Spleen (tissue), 11 donors: ENCODE results near the gene SMPDL3B. TPM values are rescaled to one million over a fixed set of nuclear protein-coding genes. Genes with fewer than 3 reads are reported as not detected.

Source experiments
- DNase-seq: peaks from one replicate; pipeline ENCODE4 v3.0.0-alpha.2; 2020
- H3K27ac ChIP-seq, 8 donors: fragments of 200-600 bp; sonication (generic) in 7 of 8; 1 replicate in 4 of 8; 2 replicates in 4 of 8; pipeline versions ENCODE4 v1.5.0 to v1.8.0; 2016 to 2021; ENCODE audit warnings: inconsistent platforms in 4 of 8, mild to moderate bottlenecking in 4 of 8, moderate library complexity in 1 of 8
- H3K27me3 ChIP-seq, 7 donors: fragments of 200-600 bp; sonication (generic) in 6 of 7; replicated peaks in 1 of 7; 1 replicate in 4 of 7; 2 replicates in 3 of 7; pipeline versions ENCODE4 v1.5.0 to v1.8.0; 2016 to 2021; ENCODE audit warnings: inconsistent platforms in 3 of 7, mild to moderate bottlenecking in 1 of 7
- H3K36me3 ChIP-seq, 6 donors: fragments of 200-600 bp; sonication (generic) in 5 of 6; 1 replicate in 4 of 6; 2 replicates in 2 of 6; pipeline versions ENCODE4 v1.5.0 to v1.8.0; 2016 to 2021; ENCODE audit warnings: inconsistent platforms in 2 of 6
- H3K4me1 ChIP-seq, 6 donors: fragments of 200-600 bp; sonication (generic) in 5 of 6; 1 replicate in 3 of 6; 2 replicates in 3 of 6; pipeline versions ENCODE4 v1.5.0 to v1.8.0; 2016 to 2021; ENCODE audit warnings: inconsistent platforms in 3 of 6
- H3K4me3 ChIP-seq, 8 donors: fragments of 200-600 bp; sonication (generic) in 7 of 8; 1 replicate in 4 of 8; 2 replicates in 4 of 8; pipeline versions ENCODE4 v1.5.0 to v1.8.0; 2016 to 2021; ENCODE audit warnings: inconsistent platforms in 4 of 8, mild to moderate bottlenecking in 4 of 8, moderate library complexity in 2 of 8
- H3K9me3 ChIP-seq, 8 donors: fragments of 200-600 bp; sonication (generic) in 7 of 8; 1 replicate in 4 of 8; 2 replicates in 4 of 8; pipeline versions ENCODE4 v1.5.0 to v1.8.0; 2016 to 2021; ENCODE audit warnings: inconsistent platforms in 4 of 8
- POLR2A ChIP-seq, 3 donors: fragments of 450-650 bp; IDR thresholded peaks; one replicate each; pipeline ENCODE4 v1.5.1; 2017; ENCODE audit warnings: antibody characterized with exemption in 3 of 3, mild to moderate bottlenecking in 1 of 3
- POLR2AphosphoS5 ChIP-seq, 3 donors: sonication (generic); formaldehyde crosslinking; IDR thresholded peaks; one replicate each; pipeline ENCODE4 v1.5.1; 2017; ENCODE audit warnings: antibody characterized with exemption in 3 of 3
- WGBS, 5 donors: extraction: QIAGEN DNeasy Blood & Tissue Kit in 3 of 5; methylation state at CpG; one replicate each; pipeline versions ENCODE4 v1.1.5 to v1.1.7; 2013 to 2018; 5-methylcytosine and 5-hydroxymethylcytosine counted together
- intact Hi-C: fragments of 100-400 bp; cut with DNase I; formaldehyde crosslinking; loops from one replicate; pipeline ENCODE4 v1.15.0; 2023; ENCODE audit warnings: low total_unique reads
- polyA plus RNA-seq, 3 donors: library from polyadenylated mRNA; stranded (reverse); fragments of 200-250 nt; gene quantifications; one replicate each; pipeline ENCODE4 v1.2.1, GENCODE V29; 2013
- total RNA-seq, 7 donors: library from RNA; depleted of rRNA in 3 of 7; stranded (reverse); fragments of >200 nt in 3 of 7; fragmentation: NEBNext Ultra II Directional in 4 of 7; extraction: Animal tissue kit (Norgen Biotek cat#: 25700) in 4 of 7; gene quantifications; one replicate each; pipeline versions ENCODE4 v1.1.0 to v1.2.1, GENCODE V29; 2016 to 2021
- TF ChIP-seq, protein P1 (sequence below), 11 experiments: fragments of 200-600 bp in 7 of 11; fragments of 450-650 bp in 4 of 11; sonication (generic) in 4 of 11; IDR thresholded peaks in 8 of 11; conservative IDR thresholded peaks in 3 of 11; 1 replicate in 7 of 11; 2 replicates in 4 of 11; pipeline versions ENCODE4 v1.4.0 to v1.8.0; 2016 to 2021; ENCODE audit warnings: antibody characterized with exemption in 11 of 11, inconsistent platforms in 4 of 11, mild to moderate bottlenecking in 1 of 11
- donor health status: healthy with polysubstance abuse.
- donor health status: DM: no; HTN: no; CAD: no; lungs with moderate emphysema.
- donor health status: DM: no; HTN: no; CAD: no.
- donor health status: Bipolar disorder and iron deficiency.
- donor health status: healthy.
- donor health status: DM: no; HTN: no; CAD: no.
- donor health status: DM: yes; HTN: yes; CAD: no.

SMPDL3B gene
- total and polyA plus RNA-seq, 10 donors = 0.13 to 2.5 (median 1.3) TPM; not detected in 1

- H3K27ac ChIP-seq = no peak overlapping the region
- no peak overlapping the region for H3K4me3 ChIP-seq
- DNase-seq = no peak
- WGBS, 5 donors = 55 to 81% (median 70%) methylated on average over 3 to 4 of the region's 4 CpGs
- TF ChIP-seq POLR2A (IDR thresholded peaks at IDR 0.05) (no peak), POLR2AphosphoS5 (IDR thresholded peaks at IDR 0.05) (no peak)
- TF ChIP-seq, protein P1, sequence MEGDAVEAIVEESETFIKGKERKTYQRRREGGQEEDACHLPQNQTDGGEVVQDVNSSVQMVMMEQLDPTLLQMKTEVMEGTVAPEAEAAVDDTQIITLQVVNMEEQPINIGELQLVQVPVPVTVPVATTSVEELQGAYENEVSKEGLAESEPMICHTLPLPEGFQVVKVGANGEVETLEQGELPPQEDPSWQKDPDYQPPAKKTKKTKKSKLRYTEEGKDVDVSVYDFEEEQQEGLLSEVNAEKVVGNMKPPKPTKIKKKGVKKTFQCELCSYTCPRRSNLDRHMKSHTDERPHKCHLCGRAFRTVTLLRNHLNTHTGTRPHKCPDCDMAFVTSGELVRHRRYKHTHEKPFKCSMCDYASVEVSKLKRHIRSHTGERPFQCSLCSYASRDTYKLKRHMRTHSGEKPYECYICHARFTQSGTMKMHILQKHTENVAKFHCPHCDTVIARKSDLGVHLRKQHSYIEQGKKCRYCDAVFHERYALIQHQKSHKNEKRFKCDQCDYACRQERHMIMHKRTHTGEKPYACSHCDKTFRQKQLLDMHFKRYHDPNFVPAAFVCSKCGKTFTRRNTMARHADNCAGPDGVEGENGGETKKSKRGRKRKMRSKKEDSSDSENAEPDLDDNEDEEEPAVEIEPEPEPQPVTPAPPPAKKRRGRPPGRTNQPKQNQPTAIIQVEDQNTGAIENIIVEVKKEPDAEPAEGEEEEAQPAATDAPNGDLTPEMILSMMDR (IDR thresholded peaks at IDR 0.05 in 8 of 11, conservative IDR thresholded peaks at IDR 0.05 in 3 of 11) = no peak
- no peaks in the 10 kb centered on the region for H3K9me3 ChIP-seq
- H3K36me3 ChIP-seq = no peaks in the 10 kb centered on the region
- intact Hi-C loops = no loop called here
- peaks cover 0 to 35% (median 0%) of the 10 kb centered on the region in 7 donors for H3K27me3 ChIP-seq
- peaks cover 0 to 27% (median 9%) of the 10 kb centered on the region in 6 donors for H3K4me1 ChIP-seq
Observed at GRCh38 chr1:27931759-27932158, 3.0 kb upstream of the SMPDL3B start.

DNA sequence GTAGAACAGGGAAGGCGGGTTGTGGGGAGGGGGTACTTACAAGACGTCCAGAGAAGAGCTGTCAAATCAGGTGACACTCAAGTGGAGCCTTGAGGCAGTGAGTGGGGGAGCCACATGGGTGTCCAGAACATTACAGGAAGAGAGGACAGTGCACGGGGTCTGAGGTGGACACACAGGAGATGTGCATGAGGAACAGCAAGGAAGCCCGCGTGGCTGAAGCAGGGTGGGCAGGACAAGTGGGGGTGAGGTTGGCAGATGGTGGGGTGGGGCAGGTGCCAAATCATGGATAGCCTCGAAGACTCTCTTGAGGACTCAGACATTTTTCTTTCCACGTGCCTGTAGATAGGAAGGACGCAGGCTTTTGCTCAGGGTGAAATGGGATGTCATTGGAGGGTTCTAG, 921 bp downstream of the SMPDL3B start:
- H3K27ac ChIP-seq = no peak overlapping the region
- H3K4me1 ChIP-seq = peaks cover 0 to 42% (median 14%) of the 10 kb centered on the region in 6 donors
- TF ChIP-seq POLR2AphosphoS5 (IDR thresholded peaks at IDR 0.05) (no peak), POLR2A (IDR thresholded peaks at IDR 0.05) (no peak)
- TF ChIP-seq, protein P1 (IDR thresholded peaks at IDR 0.05 in 8 of 11, conservative IDR thresholded peaks at IDR 0.05 in 3 of 11) = no peak
- intact Hi-C loops = no loop called here
- peaks cover 0 to 35% (median 0%) of the 10 kb centered on the region in 7 donors for H3K27me3 ChIP-seq
- H3K9me3 ChIP-seq = no peaks in the 10 kb centered on the region
- H3K4me3 ChIP-seq = no peak overlapping the region
- H3K36me3 ChIP-seq = no peaks in the 10 kb centered on the region
- DNase-seq = peak; percentile 45
- WGBS, 5 donors = 62 to 68% (median 63%) methylated on average over 8 of the region's 8 CpGs

- H3K4me3 ChIP-seq = no peak overlapping the region
- H3K36me3 ChIP-seq = no peaks in the 10 kb centered on the region
- peaks cover 0 to 46% (median 14%) of the 10 kb centered on the region in 6 donors for H3K4me1 ChIP-seq
- no peak overlapping the region for H3K27ac ChIP-seq
- H3K9me3 ChIP-seq = no peaks in the 10 kb centered on the region
- TF ChIP-seq POLR2A (IDR thresholded peaks at IDR 0.05) (no peak), POLR2AphosphoS5 (IDR thresholded peaks at IDR 0.05) (no peak)
- TF ChIP-seq, protein P1 (IDR thresholded peaks at IDR 0.05 in 8 of 11, conservative IDR thresholded peaks at IDR 0.05 in 3 of 11) = no peak
- WGBS, 5 donors = 64 to 94% (median 92%) methylated on average over 5 of the region's 5 CpGs
- H3K27me3 ChIP-seq = peaks cover 0 to 35% (median 0%) of the 10 kb centered on the region in 7 donors
- peak; percentile 4 for DNase-seq
- intact Hi-C loops = no loop called here
Observed at GRCh38 chr1:27936370-27936769, 1.6 kb downstream of the SMPDL3B start.

GRCh38 chr1:27937524-27937836, 2.7 kb downstream of the SMPDL3B start:
- DNase-seq = peak; percentile 8
- TF ChIP-seq, protein P1 (IDR thresholded peaks at IDR 0.05 in 8 of 11, conservative IDR thresholded peaks at IDR 0.05 in 3 of 11) = no peak
- TF ChIP-seq POLR2AphosphoS5 (IDR thresholded peaks at IDR 0.05) (no peak), POLR2A (IDR thresholded peaks at IDR 0.05) (no peak)
- H3K36me3 ChIP-seq = no peaks in the 10 kb centered on the region
- WGBS, 5 donors = 63 to 84% (median 82%) methylated on average over 1 of the region's 1 CpG
- peaks cover 0 to 35% (median 0%) of the 10 kb centered on the region in 7 donors for H3K27me3 ChIP-seq
- no peak overlapping the region for H3K27ac ChIP-seq
- no peaks in the 10 kb centered on the region for H3K9me3 ChIP-seq
- no peak overlapping the region for H3K4me3 ChIP-seq
- intact Hi-C loops = no loop called here
- peaks cover 0 to 47% (median 12%) of the 10 kb centered on the region in 6 donors for H3K4me1 ChIP-seq
